SW 1271 (cell line): ENCODE measurements around the gene FOXF2.
A peak's percentile ranks its signal among the peaks of the same experiment; 100 is the strongest.

ENCODE experiments used
- DNase-seq, 2 experiments: peaks; one replicate each; lab custom pipeline; 2025; lab: John Stamatoyannopoulos, UW

The FOXF2 gene

DNA sequence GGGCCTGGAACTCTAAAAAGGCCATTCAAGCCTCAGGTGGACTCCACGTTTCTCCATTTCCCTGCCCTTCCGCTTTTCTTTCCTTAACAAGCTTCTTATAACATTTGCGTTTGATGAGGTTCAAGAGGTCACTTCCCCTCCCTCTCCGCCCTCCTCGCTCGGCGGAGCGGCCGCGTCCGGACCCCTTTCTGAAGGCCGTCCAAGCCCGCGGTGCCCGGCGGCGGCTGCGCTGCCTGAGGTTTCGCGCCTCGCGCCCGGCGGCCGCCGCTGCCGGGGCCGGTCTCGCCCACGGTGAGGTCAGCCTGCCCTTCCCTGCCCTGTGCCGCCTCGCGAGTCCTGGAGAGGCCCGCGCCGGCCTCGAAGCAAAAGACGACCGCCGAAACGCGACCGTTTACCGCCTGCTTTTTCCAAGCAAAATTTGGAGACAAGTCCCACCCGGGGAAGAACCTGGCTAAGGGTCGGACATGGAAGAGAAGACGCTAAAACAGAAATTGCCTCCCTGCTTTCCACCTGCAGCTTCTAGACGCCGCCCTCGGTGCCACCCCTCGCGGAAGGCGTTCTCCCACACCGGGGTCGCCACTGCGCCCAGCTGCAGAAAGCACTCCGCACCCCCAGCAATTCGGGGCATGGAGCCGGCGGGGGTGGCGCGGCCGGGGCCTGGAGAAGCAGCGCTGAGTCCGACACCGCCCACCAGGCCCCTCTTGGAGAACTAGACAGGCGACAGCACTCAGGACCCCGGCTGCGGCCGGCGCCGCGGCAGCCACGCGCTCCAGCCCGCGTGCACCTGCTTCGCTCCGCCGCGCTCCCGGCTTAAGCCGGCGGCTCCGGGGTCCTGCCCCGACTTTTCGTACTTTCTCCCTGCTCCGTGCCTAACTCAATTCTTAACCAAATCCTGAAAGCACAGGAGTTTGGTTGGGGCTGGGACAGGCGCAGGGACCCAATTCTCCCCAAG is 11.0 kb upstream of the FOXF2 start:
- no peak for DNase-seq

DNA sequence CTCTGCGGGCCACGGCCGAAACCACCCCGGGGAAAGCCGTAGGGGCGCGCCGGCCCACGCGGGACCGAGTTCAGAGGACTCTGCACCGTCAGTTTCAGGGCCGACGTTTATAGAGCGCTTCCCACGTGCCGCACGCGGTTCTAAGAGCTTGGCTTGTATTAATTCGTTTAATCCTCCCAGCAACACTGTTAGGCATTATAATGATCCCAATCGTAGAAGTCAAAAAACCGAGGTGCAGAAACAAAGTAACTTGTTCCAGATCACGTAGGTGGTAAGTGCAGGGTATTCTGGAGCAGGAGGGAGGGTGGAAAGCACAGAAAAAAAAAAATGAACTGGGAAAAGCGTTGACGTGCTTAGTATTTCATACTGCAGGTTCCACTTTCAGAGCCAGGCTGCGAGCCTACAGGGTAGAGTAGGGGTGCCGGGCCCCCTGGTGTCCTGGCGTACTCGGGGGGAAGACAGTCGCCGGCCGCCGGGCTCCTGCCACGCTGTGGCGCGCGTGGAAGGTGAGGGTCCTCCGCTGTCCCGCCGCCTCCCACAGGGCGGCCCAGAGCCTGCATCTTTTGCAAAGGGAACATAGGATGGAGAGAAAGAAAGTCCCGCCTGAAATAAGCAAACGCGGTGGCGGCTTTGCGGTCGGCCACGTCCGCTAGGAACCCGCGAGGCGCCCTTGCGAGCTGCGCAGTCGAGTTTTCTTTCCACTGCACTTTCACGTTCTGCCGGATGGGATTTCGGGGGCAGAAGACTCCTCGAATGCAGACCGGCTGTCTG is 10.2 kb upstream of the FOXF2 start:
- DNase-seq, result no peak

DNA sequence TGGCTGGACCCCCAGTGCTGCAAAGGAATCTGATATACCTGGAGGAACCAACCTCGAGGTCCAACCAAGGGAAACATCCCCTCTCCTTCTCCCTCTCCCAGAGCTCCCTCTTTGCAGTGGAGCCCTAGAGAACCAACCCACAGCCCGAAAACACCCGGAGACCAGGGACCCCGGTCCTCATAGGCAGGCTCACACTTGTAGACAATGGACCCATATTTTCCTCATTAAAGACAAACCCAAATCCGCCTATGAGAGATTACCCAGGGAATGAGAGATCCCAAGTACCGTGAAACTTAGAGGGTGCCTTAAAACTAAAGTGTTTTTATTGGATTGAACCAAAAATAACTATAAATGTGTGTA is 9.6 kb upstream of the FOXF2 start:
- no peak for DNase-seq

GRCh38 chr6:1380625-1381427 is 8.6 kb upstream of the FOXF2 start:
- no peak for DNase-seq

GRCh38 chr6:1381481-1382330 is 7.7 kb upstream of the FOXF2 start:
- peak in 1 of 2 experiments; percentile 11 for DNase-seq

DNA sequence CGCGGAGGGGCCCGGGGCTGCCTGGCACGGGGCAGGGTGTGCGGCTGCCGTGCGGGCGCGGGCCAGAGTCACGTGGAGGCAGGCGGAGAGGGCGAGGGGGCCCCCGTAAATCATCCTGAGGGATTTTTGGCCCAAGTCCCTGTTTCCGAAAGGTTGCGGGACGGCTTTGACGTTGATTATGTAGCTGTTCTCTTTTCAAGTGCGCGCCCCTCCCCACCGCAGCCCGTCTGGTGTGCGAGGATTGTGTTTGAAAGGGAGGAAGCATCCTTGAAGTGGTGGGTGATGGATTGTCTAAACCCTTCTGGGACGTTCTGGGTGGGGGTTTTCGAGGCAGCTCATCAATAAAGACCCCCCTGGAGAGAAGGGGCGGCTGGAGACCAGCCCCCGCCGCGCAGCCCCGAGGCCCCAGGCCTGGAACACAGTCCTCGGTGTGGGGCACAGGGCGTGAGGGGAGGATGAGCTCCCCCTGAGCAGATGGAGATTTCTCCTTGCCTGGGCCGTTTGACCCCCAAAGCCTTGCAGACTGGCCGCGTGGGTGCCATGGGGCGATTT is 7.0 kb upstream of the FOXF2 start:
- no peak for DNase-seq

- DNase-seq, result no peak
Observed at GRCh38 chr6:1382883-1383728, 6.3 kb upstream of the FOXF2 start.

- no peak for DNase-seq
Observed at GRCh38 chr6:1383729-1384548, 5.4 kb upstream of the FOXF2 start.

DNA sequence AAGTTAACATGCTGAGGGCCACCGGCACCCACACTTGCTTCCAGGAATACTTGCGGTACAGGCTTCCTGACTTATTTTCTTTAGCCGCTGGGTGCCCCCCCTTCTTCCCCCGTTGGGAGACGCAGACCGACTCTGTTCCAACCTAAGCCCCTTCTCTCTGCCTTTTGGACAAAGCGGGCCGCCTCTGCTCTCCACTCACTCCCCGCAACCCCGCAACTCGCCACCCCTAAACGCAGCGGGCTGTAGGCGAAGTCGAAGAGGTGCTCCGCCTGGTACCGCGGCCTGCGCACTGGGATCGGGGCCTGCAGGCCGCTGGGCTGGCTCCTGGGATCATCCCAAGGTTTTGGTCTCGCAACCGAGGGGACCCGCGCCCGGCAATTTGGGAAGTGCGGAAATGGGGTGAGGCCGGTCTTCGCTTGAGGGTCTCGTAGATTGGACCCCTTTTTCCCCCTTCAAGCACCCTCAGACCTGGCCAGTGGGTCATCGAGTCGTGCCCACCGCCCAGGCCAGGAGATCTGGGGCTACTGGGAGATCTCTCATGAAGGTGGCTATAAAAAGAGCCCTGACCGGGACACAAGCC is 4.7 kb upstream of the FOXF2 start:
- no peak for DNase-seq

DNA sequence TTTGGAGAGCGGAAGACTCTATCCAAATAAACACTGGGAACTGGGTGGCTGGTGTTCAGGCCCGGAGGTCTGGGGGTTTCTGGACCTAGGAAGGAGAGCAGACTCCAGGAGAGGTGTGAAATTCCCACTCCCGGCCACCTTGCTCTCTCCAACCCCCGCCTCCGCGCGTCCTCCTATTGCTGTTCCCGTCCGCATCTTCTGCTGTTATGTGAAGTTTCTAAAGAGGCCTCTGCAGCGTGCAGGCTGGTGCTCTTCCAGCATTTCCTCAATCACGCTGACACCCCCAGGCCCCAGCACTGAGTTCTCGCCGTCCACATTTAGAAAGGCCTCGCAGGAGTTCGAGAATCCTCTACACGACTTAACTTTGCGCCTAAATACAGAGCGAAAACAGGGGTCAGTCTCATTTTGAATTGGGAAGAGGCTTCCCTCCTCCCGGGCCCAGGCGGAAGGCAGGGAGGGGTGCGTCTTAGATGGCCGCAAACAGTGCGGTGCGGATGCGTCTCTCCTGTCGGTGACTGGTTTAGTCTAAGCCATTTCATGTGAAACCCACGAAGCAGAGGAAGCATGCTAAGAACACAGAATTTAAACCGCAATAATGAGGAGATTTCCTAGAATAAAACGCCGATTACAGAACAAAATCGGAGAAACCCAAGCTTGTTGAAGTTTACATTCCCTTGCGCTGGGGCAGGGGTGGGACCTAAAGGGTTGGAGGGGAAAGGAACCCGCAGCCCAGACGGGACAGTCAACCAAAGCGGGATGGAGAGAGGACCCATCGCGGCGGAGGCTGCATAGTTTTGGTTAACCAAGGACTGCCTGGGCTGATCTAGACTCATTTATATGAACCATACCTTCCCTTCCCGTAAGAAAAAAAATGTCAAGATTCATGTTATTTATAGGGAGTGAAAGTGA is 4.0 kb upstream of the FOXF2 start:
- no peak for DNase-seq

GRCh38 chr6:1386038-1386709 is 3.2 kb upstream of the FOXF2 start:
- DNase-seq, result no peak

- no peak for DNase-seq
Observed at GRCh38 chr6:1387538-1387875, 1.9 kb upstream of the FOXF2 start.

DNA sequence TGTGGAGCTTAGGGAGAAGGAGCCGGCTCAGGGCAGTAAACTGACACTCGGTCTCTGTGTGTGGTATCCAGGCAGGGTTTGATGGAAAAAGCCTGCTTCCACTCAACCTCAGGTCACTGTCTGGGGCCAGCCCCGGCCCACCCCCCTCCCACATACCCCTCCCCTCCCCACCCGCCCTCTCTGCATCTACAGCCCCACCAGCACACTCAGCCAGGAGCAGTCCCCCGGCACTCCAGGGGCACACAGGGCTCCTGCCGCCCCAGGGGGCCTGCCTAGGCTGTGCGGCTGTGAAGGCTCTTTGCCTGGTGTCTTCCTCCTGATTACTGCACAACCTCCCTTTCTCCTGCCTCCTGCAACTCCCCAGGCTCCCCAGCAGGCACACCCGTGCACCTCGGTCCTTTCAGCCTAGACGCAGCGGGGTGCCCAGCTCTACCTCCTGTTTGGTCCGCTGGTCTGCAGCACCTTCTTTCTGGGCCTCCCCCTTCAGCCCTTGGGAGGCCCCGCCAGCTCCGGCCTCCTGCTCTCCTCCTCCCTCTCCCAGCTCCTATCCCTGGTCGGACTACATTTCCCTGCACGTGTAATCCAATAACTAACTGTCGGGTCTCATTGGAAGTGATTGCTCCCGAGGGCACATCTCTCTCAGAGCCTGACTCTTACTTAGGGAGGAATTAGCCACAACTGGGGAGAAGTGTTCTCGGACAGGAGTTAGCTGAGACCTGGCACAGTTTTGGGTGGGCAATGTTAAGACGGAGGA is 1.3 kb upstream of the FOXF2 start:
- no peak for DNase-seq

GRCh38 chr6:1388630-1389368 is 577 bp upstream of the FOXF2 start:
- DNase-seq, result no peak

GRCh38 chr6:1390133-1390945 is 963 bp downstream of the FOXF2 start:
- peak in 1 of 2 experiments; percentile 25 for DNase-seq
